ENCODE results near the gene LRRN4CL. TPM values are rescaled to one million over a fixed set of nuclear protein-coding genes. Genes with fewer than 3 reads are reported as not detected.

Gene LRRN4CL
- total and polyA plus RNA-seq, 9 of the 15 experiments (the other 6 are each of a cell fraction or from before 2014, with no cell fraction given) = 0.03 to 0.11 (median 0.05) TPM; not detected in 4

- no peak for TF ChIP-seq EZH2 (IDR thresholded peaks at IDR 0.05; ENCODE audit: borderline replicate concordance, low read depth, low read length)
- TF ChIP-seq MAZ (CRISPR knock-in tag; conservative IDR thresholded peaks at IDR 0.05 in 1 of 2, IDR thresholded peaks at IDR 0.05 in 1 of 2) = peak in 1 of 2 experiments; percentile 42; a peak in 1 of 4 replicates
- TF ChIP-seq ZNF785 (CRISPR knock-in tag; IDR thresholded peaks at IDR 0.05) = no peak
- TF ChIP-seq ATF7 (IDR thresholded peaks at IDR 0.05) = 0 out of 2 replicates have a peak, but pooled peaks have one; percentile 13
- peak; percentile 79 for TF ChIP-seq SMC3 (conservative IDR thresholded peaks at IDR 0.05; ENCODE audit: insufficient read depth, low read depth, low read length)
- TF ChIP-seq ZNF668 (CRISPR knock-in tag; IDR thresholded peaks at IDR 0.05) = no peak
- no peak for TF ChIP-seq POLR2G (IDR thresholded peaks at IDR 0.05; ENCODE audit: low read depth, low read length)
- TF ChIP-seq TCF7L2 (IDR thresholded peaks at IDR 0.05; ENCODE audit: low read depth, low read length) = no peak
- no peak for TF ChIP-seq GTF2A2 (tag; IDR thresholded peaks at IDR 0.05)
- no peak for TF ChIP-seq PREB (CRISPR knock-in tag; IDR thresholded peaks at IDR 0.05)
- TF ChIP-seq ZNF778 (CRISPR knock-in tag; IDR thresholded peaks at IDR 0.05) = no peak
- TF ChIP-seq BRD9 (IDR thresholded peaks at IDR 0.05; ENCODE audit: low read depth, partially characterized antibody) = no peak
- no peak for TF ChIP-seq ZNF140 (CRISPR knock-in tag; IDR thresholded peaks at IDR 0.05)
- no peak for TF ChIP-seq IRF1 (CRISPR knock-in tag; IDR thresholded peaks at IDR 0.05; ENCODE audit: borderline replicate concordance)
- 0 out of 2 replicates have a peak, but pooled peaks have one; percentile 39 for TF ChIP-seq ZBTB17 (CRISPR knock-in tag; IDR thresholded peaks at IDR 0.05)
- no peak for TF ChIP-seq MYC (IDR thresholded peaks at IDR 0.05; ENCODE audit: low read depth, low read length)
- no peak for TF ChIP-seq MYC (CRISPR knock-in tag; IDR thresholded peaks at IDR 0.05; ENCODE audit: borderline replicate concordance, low read depth)
- no peak for TF ChIP-seq DMBX1 (CRISPR knock-in tag; IDR thresholded peaks at IDR 0.05; ENCODE audit: borderline replicate concordance)
- 0 out of 2 replicates have a peak, but pooled peaks have one; percentile 33 for TF ChIP-seq STAT6 (CRISPR knock-in tag; IDR thresholded peaks at IDR 0.05)
- TF ChIP-seq TAF9B (IDR thresholded peaks at IDR 0.05; ENCODE audit: partially characterized antibody) = no peak
- no peak for TF ChIP-seq CCAR2 (IDR thresholded peaks at IDR 0.05; ENCODE audit: low read depth, low read length)
- no peak for TF ChIP-seq ZBTB7A (IDR thresholded peaks at IDR 0.05; ENCODE audit: borderline replicate concordance, control insufficient read depth, low read depth, low read length)
- no peak for TF ChIP-seq SREBF1 (IDR thresholded peaks at IDR 0.05; ENCODE audit: borderline replicate concordance, low read depth, low read length)
- no peak for TF ChIP-seq MTA3 (IDR thresholded peaks at IDR 0.05; ENCODE audit: borderline replicate concordance)
- 0 out of 2 replicates have a peak, but pooled peaks have one; percentile 5 for TF ChIP-seq ZNF316 (IDR thresholded peaks at IDR 0.05)
Observed at GRCh38 chr11:62694455-62695167, 5.3 kb upstream of the LRRN4CL start (continued).

Measured in K562 (cell line).